Activated CD4-positive, alpha-beta T cell treated with anti-CD3 and anti-CD28 coated beads for 4 hours (primary cell): Measurements from ENCODE around the gene DBNDD2.
A peak's percentile ranks its signal among the peaks of the same experiment; 100 is the strongest.

Experiments
- DNase-seq, 2 donors: peaks; one replicate each; pipeline ENCODE4 v3.0.0-alpha.2; 2020

The DBNDD2 gene

DNA sequence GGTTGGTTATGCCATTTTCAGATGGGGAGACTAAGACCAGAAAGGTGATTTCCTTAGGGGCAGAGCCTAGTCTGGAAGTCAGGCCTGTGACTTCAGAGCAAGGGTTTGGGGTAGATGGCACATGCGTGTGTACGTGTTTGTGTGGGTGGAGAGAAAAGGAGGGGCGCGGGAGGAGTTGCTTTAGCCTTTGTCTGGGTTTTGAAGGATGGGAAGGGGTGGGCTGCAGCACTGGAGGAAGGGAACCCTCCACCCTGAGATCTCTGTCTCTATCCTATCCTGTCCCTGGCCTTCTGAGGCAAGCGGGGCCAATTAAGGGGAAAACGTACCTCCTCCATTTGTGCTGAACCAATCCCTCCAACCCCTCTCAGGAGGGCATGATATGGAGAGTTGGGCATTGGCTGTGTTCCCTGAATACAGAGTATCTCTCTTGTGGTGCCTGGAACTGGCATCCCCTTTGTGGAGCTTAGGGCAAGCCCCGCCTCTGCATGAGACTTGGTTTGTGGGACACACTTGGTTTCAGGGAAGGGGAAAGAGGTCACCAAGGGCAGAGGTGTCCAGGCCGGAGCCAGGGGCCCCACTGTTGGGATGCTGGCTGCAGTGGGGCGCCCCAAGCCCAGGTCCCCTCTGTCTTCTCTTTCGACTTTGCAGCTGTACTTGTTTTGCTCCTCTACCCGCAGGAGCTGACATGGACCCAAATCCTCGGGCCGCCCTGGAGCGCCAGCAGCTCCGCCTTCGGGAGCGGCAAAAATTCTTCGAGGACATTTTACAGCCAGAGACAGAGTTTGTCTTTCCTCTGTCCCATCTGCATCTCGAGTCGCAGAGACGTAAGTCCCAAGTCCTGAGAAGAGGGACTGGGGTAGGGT lies at the start of gene DBNDD2:
Gene DBNDD2, plus strand, starts transcription at position 507 of the 863 bp plus-strand sequence. Its CDS starts 179 bp downstream, at position 686.
- peak in 1 of 2 donors; percentile 37 for DNase-seq

- no peak for DNase-seq
These were observed 49.1 kb upstream of the DBNDD2 start for GRCh38 chr20:45359069-45359405.

- no peak for DNase-seq
These were observed 48.5 kb upstream of the DBNDD2 start for GRCh38 chr20:45359406-45360148.

- no peak for DNase-seq
These were observed 46.3 kb upstream of the DBNDD2 start for GRCh38 chr20:45361793-45362192.

- DNase-seq, result peak; percentile 98 to 99
These were observed 45.1 kb upstream of the DBNDD2 start, which contains the start of gene SYS1 for GRCh38 chr20:45362804-45363610. SYS1 (plus strand) TSS chr20:45363156; CDS start chr20:45363532, 376 bp downstream.

DNA sequence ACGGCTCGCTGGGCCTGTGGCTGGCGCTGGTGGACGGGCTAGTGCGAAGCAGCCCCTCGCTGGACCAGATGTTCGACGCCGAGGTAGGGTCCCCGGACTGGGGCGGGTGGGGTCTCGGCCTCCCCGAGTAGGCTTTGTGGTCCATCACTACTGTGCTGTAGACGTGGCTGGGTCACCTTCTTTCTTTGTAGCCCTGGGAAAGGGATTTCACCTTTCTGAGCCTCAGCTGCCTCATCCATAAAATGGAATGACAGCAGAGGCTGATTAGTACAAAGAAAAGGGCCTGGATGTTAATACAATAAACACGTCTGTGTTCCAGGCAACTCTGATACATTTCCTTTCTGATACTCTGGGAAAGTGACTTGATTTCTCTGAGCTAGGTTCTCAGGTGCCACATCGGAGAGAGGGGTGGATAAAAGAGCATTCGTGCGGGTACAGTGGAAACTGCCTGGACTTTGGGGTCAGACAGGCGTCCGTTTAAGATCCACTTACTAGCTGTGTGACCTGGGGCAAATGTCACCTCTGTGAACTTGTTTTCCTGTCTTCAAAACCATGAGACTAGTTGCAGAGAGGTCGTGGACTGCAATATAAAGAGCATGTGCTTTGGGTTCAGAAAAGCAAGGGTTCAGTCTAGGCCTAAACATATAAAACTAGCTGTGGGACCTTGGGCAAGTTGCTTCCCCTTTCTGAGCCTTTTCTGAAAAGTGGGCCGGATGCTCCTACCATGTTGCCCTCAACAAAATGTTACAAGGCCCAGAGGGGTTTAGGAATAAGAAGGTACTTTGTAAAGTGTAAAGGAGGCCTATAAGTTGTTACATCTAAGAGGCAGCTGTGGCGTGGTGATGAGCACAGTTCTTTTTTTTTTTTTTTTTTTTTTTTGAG lies 44.2 kb upstream of the DBNDD2 start:
- DNase-seq, result no peak

DNA sequence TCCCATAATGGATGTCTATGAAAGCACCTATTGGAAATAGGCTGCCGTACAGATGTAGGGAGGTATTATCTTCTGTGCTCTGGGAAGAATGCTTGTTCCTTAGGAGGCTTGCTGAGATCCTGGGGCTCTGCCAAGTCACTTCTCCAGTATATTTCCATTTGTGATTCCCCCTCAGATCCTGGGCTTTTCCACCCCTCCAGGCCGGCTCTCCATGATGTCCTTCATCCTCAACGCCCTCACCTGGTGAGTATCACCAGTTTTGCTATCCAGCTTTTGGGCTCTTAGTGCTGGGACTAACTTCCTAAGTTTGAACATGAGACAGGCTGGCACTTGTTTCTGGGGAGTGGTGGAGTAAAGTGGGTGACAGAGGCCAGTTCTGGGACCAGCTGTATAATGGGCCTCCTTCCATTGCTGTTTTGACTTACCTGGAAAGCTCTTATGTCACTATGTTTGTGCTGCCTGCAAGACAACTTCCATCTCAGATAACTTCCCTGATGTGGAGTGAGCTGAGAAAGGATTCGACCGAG lies 42.6 kb upstream of the DBNDD2 start:
- DNase-seq, result no peak

- no peak for DNase-seq
These were observed 41.9 kb upstream of the DBNDD2 start for GRCh38 chr20:45366192-45366591.

- no peak for DNase-seq
These were observed 41.5 kb upstream of the DBNDD2 start for GRCh38 chr20:45366631-45367030.

DNA sequence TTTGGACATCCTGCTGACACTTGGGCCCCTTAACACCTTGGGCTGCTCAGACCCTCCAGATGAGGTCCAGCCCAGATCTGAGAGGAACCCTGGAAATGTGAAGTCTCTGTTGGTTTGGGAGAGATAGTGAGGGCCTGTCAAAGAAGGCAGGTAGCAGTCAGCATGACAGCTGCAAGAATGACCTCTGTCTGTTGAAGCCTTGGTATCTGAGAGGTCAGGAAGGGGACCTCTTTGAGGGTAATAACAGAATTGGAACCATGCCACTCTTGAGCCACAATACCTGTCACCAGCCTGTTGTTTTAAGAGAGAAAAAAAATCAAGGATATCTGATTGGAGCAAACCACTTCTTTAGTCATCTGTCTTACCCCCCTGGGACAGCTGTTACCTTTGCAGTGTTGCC lies 41.0 kb upstream of the DBNDD2 start:
- no peak for DNase-seq

- DNase-seq, result peak; percentile 30 to 33
These were observed 39.7 kb upstream of the DBNDD2 start for GRCh38 chr20:45368221-45368980.

GRCh38 chr20:45370571-45371160 lies 37.4 kb upstream of the DBNDD2 start:
- no peak for DNase-seq

DNA sequence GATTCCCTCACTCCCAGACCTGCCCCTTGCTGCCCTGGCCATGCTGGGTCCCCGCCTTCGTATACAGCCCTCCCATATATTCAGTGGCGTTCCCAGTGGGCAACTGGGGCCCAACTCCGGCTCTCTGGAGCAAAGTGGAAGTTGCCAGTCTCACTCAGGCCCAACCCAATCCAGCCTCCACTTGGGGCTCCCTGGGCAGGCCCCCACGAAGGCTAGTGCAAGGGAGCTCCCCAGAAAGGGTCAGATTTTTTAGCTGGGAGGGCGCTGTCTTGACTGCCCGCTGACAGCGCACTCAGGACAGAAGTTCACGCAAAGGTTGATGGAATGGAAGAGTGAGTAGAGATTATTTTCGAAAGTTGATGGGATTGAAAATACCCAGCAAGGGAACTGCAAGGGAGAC lies 35.8 kb upstream of the DBNDD2 start:
- DNase-seq, result no peak

DNA sequence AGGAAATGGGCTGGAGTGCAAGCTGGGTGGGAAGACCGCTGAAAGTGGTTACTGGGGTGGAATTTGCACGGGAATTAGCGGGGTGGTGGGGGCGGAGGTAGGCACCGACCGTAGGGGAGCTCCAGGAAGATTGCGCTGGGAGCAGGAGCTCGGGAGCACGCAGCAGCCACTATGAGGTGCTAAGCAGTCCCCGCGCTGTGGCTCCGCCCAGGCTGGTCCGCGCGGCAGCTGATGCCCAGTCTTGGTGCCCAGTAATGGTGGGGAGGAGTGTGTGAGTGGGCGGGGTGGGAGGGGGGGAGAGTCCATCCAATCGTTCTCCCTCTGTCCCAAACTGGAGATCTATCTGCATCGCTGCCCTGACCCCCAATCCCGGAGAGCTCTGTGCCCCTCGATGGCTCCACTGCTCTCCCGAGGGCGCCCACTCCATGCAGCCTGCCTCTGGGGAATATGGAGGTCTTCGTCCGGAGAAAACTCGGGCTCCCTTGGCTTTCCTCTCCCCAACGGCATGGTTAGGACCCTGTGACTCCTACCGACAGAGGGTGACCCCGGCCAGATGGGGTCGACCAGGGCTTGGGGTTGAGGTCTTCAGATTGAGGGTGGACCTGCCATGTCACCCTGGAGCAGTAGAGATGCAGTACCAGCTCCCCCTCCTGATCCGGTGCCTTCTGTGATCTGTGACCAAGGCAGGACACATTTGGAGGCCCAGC lies 35.3 kb upstream of the DBNDD2 start:
- DNase-seq, result no peak

DNA sequence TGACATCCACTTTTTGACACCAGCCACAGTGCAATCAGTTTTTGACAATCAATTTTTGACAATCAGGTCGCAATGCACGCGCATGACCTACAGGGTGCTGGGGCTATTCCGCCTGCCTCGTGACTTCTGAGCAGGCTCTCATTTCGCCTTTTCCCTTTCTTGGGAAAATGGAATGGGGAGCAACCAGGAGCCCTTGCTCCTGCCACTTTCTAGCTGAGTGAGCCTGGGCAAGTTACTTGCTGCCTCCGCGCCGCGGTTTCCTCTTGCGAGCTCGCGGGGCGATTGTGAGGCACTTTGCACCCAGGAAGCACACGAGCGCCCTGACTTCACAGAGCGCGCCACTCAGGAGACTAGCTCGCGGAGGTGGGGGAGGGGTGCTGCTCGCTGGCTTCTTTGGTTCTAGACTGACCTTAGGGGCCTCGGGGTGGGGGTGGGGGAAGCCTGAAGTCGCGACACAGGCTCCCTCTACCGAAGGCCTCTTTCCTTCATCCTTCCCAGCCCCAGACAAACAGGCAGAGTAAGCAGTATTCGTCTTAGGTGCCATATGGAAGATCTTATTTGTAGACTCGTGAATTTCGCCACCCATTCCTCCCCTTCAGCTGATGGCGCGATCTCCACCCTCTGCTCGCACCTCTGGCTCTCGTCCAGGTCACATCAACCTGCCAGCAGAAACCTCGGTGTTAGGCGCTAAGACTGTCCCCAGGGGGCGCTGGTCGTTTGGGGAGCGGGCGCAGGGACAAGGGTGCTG lies 34.6 kb upstream of the DBNDD2 start:
- peak; percentile 89 to 95 for DNase-seq

DNA sequence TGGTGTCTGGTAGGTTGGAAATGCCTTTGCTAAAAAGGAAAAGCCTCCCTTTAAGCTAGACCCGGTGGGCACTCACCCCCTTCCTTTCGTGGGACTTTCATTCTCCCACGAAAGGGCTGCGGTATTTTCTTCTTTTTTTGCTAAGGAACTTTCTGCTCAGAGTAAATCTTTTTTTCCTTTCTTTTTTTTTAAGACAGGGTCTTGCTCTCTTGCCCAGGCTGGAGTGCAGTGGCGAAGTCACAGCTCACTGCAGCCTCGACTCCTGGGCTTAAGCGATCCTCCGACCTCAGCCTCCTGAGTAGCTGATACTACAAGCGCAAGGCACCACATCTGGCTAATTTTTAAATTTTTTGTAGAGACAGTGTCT lies 34.0 kb upstream of the DBNDD2 start:
- no peak for DNase-seq

DNA sequence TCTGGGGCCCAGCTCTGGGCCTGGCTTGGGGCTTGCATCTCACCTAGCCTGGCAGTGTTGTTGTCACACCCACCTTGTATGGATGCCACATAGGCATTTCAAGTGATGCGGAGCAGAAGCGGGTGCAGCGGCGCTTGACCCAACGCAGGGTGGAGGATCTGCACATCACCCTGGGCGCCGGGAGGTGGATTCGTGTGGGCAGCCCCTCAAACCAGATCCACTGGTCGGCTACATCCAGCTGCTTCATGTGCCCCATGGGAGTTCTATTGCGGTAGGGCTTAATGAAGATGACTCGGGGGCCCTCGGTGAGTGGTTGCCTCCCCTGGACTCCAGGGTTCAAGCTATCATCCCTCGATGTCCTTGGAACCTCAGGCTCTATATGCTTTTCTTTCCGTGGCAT lies 33.1 kb upstream of the DBNDD2 start:
- no peak for DNase-seq

- no peak for DNase-seq
These were observed 30.8 kb upstream of the DBNDD2 start for GRCh38 chr20:45377269-45377668.

GRCh38 chr20:45378191-45378590 lies 29.9 kb upstream of the DBNDD2 start, which contains the start of gene TP53TG5:
TP53TG5 (minus strand) TSS chr20:45378325; CDS start chr20:45378236, 89 bp downstream.
- no peak for DNase-seq
